ENCODE data around the gene SERPINA1. TPM values are rescaled to one million over a fixed set of nuclear protein-coding genes. Genes with fewer than 3 reads are reported as not detected.

SERPINA1 gene
- total RNA-seq, 1 experiment from 2014 or later, result 9.1 TPM

- Histone ChIP-seq H3K27me3 (ENCODE audit: insufficient read depth, low read length) (no peaks in the 10 kb centered on the region), H4K20me1 (ENCODE audit: insufficient read depth) (no peaks in the 10 kb centered on the region), H3K36me3 (ENCODE audit: control insufficient read depth in 1 of 2, insufficient read depth in 2 of 2, low read length in 2 of 2) (no peaks in the 10 kb centered on the region), H3K9ac (ENCODE audit: low read length) (no peak overlapping the region), H3K4me1 (ENCODE audit: control insufficient read depth in 1 of 2, insufficient read depth in 2 of 2, low read length in 2 of 2) (peaks cover 0 to 4% of the 10 kb centered on the region in 2 experiments; a peak in 1 of 4 replicates), H3K4me3 (replicated peaks in 1 of 2; ENCODE audit: low read depth in 1 of 2, low read length in 2 of 2) (no peak overlapping the region), H2AFZ (ENCODE audit: low read depth, low read length, poor library complexity, severe bottlenecking) (no peak overlapping the region), H3K79me2 (ENCODE audit: insufficient read depth, low read length) (no peaks in the 10 kb centered on the region), H3K9me2 (ENCODE audit: insufficient read depth) (no peaks in the 10 kb centered on the region), H3K4me2 (ENCODE audit: low read length) (no peak overlapping the region), H3K9me3 (ENCODE audit: control insufficient read depth in 1 of 2, insufficient read depth in 1 of 2, low read depth in 1 of 2, low read length in 2 of 2) (no peaks in the 10 kb centered on the region), H3K27ac (ENCODE audit: low read depth, low read length) (no peak overlapping the region)
- POLR2A ChIA-PET, result no interaction called here
- BruUV-seq (replicated peaks), result no TSS peak
- no peak for TF ChIP-seq SRF (IDR thresholded peaks at IDR 0.05; ENCODE audit: low read depth)
- no peak for TF ChIP-seq EZH2 (IDR thresholded peaks at IDR 0.05)
- TF ChIP-seq, protein P1, sequence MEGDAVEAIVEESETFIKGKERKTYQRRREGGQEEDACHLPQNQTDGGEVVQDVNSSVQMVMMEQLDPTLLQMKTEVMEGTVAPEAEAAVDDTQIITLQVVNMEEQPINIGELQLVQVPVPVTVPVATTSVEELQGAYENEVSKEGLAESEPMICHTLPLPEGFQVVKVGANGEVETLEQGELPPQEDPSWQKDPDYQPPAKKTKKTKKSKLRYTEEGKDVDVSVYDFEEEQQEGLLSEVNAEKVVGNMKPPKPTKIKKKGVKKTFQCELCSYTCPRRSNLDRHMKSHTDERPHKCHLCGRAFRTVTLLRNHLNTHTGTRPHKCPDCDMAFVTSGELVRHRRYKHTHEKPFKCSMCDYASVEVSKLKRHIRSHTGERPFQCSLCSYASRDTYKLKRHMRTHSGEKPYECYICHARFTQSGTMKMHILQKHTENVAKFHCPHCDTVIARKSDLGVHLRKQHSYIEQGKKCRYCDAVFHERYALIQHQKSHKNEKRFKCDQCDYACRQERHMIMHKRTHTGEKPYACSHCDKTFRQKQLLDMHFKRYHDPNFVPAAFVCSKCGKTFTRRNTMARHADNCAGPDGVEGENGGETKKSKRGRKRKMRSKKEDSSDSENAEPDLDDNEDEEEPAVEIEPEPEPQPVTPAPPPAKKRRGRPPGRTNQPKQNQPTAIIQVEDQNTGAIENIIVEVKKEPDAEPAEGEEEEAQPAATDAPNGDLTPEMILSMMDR (IDR thresholded peaks at IDR 0.05 in 2 of 3, conservative IDR thresholded peaks at IDR 0.05 in 1 of 3; ENCODE audit: borderline replicate concordance in 1 of 3, insufficient read depth in 1 of 3, low read depth in 2 of 3, low read length in 2 of 3), result no peak
- TF ChIP-seq YY1 (IDR thresholded peaks at IDR 0.05; ENCODE audit: extremely low read depth, insufficient replicate concordance, low read depth, low read length), result no peak
- TF ChIP-seq, protein P2, sequence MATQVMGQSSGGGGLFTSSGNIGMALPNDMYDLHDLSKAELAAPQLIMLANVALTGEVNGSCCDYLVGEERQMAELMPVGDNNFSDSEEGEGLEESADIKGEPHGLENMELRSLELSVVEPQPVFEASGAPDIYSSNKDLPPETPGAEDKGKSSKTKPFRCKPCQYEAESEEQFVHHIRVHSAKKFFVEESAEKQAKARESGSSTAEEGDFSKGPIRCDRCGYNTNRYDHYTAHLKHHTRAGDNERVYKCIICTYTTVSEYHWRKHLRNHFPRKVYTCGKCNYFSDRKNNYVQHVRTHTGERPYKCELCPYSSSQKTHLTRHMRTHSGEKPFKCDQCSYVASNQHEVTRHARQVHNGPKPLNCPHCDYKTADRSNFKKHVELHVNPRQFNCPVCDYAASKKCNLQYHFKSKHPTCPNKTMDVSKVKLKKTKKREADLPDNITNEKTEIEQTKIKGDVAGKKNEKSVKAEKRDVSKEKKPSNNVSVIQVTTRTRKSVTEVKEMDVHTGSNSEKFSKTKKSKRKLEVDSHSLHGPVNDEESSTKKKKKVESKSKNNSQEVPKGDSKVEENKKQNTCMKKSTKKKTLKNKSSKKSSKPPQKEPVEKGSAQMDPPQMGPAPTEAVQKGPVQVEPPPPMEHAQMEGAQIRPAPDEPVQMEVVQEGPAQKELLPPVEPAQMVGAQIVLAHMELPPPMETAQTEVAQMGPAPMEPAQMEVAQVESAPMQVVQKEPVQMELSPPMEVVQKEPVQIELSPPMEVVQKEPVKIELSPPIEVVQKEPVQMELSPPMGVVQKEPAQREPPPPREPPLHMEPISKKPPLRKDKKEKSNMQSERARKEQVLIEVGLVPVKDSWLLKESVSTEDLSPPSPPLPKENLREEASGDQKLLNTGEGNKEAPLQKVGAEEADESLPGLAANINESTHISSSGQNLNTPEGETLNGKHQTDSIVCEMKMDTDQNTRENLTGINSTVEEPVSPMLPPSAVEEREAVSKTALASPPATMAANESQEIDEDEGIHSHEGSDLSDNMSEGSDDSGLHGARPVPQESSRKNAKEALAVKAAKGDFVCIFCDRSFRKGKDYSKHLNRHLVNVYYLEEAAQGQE (IDR thresholded peaks at IDR 0.05; ENCODE audit: low read depth), result no peak
- TF ChIP-seq POLR2A (IDR thresholded peaks at IDR 0.05; ENCODE audit: borderline replicate concordance, extremely low read depth, insufficient read depth, insufficient read length), result no peak
- no peak for TF ChIP-seq EZH2phosphoT487 (IDR thresholded peaks at IDR 0.05; ENCODE audit: borderline replicate concordance)
- no peak for TF ChIP-seq RAD21 (IDR thresholded peaks at IDR 0.05; ENCODE audit: low read depth)
- TF ChIP-seq ELF1 (IDR thresholded peaks at IDR 0.05; ENCODE audit: borderline replicate concordance, low read depth), result no peak
- no peak for TF ChIP-seq CBX3 (IDR thresholded peaks at IDR 0.05; ENCODE audit: low read depth)
- no peak for TF ChIP-seq MAX (IDR thresholded peaks at IDR 0.05)
- TF ChIP-seq ATF3 (IDR thresholded peaks at IDR 0.05), result no peak
- DNase-seq (ENCODE audit: low read depth, low spot score) (no peak), ATAC-seq (no peak)
- CTCF ChIA-PET, result no interaction called here
- RAD21 ChIA-PET (ENCODE audit: low non-redundant PET in 1 of 2, low total read pairs in 2 of 2, uncharacterized antibody in 2 of 2, unreplicated experiment in 2 of 2), result no interaction called here
- intact Hi-C loops (cut with micrococcal nuclease), result loop anchor here (2.0 kb wide), 1 partner anchor 13 kb away; no protein-coding TSS in a partner anchor
Measured at GRCh38 chr14:94365624-94366023, 22.8 kb downstream of the SERPINA1 start.

Measured in HCT116 (cell line).